ENCODE results near the gene DRC3. TPM values are rescaled to one million over a fixed set of nuclear protein-coding genes. Genes with fewer than 3 reads are reported as not detected.

The DRC3 gene
- total RNA-seq, 1 donor from 2014 or later = 1.7 TPM

DNA sequence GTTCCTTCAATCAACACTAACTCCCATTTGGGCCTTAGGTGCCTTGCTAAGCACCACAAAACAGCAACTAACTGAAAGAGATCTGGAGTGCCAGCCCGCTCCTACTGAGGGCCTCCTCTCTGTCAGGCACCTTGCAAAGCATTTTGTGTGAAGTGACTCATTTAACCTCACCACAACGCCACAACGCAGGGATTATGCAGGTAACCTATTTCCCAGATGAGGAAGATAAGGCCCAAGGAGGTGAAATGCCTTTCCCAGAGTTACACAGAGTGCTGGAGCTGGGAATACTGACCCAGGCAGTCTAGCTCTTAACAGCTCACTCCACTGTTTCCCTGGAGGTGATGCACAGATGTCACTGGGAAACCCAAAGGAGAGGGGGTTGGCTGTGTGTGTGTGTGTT, 32.8 kb downstream of the DRC3 start:
- no peak for DNase-seq
- Histone ChIP-seq H3K27me3 (ENCODE audit: low read depth) (no peaks in the 10 kb centered on the region), H3K27ac (replicated peaks) (peak overlapping the region; percentile 67), H3K4me3 (no peak overlapping the region), H3K9me3 (replicated peaks) (no peaks in the 10 kb centered on the region), H3K36me3 (peaks cover 3% of the 10 kb centered on the region), H3K4me1 (peaks cover 38% of the 10 kb centered on the region)
- TF ChIP-seq, protein P1, sequence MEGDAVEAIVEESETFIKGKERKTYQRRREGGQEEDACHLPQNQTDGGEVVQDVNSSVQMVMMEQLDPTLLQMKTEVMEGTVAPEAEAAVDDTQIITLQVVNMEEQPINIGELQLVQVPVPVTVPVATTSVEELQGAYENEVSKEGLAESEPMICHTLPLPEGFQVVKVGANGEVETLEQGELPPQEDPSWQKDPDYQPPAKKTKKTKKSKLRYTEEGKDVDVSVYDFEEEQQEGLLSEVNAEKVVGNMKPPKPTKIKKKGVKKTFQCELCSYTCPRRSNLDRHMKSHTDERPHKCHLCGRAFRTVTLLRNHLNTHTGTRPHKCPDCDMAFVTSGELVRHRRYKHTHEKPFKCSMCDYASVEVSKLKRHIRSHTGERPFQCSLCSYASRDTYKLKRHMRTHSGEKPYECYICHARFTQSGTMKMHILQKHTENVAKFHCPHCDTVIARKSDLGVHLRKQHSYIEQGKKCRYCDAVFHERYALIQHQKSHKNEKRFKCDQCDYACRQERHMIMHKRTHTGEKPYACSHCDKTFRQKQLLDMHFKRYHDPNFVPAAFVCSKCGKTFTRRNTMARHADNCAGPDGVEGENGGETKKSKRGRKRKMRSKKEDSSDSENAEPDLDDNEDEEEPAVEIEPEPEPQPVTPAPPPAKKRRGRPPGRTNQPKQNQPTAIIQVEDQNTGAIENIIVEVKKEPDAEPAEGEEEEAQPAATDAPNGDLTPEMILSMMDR (IDR thresholded peaks at IDR 0.05; ENCODE audit: borderline replicate concordance) = no peak
- intact Hi-C loops (cut with micrococcal nuclease) = no loop called here

DNA sequence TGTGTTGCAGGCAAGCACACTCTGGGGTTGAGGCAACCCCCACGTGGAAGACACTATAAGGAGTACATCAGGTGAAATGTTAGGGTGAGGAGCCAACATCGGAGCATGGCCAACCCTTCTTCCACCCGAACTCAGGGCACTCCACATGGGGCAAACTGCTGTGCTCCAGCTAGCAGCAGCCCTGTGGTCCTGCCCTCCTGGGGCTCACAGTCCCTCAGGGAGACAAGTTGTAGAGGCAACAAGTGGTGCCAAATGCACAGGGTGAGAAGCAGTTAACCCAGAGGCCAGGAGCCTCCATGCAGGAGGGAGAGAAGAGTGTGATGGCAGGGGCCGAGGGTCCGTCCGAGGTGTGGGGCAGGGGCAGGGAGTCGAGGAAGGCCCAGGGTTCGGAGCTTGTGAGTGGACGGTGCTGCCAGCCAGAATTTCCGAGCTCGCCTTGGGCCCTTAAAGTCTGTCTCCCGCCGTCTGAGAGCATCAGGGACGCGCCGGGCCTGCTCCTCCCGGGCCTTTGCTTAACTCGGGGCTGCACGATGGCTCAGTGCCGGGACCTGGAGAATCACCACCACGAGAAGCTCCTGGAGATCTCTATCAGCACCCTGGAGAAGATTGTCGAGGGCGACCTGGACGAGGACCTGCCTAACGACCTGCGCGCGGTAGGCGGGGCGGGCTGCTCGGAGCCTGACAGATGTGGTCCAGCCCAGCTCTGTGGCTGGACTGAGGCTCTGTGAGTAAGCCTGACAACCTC, 34.0 kb downstream of the DRC3 start:
- H3K4me1 ChIP-seq = peaks cover 38% of the 10 kb centered on the region
- TF ChIP-seq, protein P1 (IDR thresholded peaks at IDR 0.05; ENCODE audit: borderline replicate concordance) = no peak
- DNase-seq = no peak
- peaks cover 6% of the 10 kb centered on the region for H3K36me3 ChIP-seq
- intact Hi-C loops (cut with micrococcal nuclease) = no loop called here
- no peaks in the 10 kb centered on the region for H3K9me3 ChIP-seq (replicated peaks)
- H3K27me3 ChIP-seq (ENCODE audit: low read depth) = no peaks in the 10 kb centered on the region
- no peak overlapping the region for H3K27ac ChIP-seq (replicated peaks)
- no peak overlapping the region for H3K4me3 ChIP-seq

DNA sequence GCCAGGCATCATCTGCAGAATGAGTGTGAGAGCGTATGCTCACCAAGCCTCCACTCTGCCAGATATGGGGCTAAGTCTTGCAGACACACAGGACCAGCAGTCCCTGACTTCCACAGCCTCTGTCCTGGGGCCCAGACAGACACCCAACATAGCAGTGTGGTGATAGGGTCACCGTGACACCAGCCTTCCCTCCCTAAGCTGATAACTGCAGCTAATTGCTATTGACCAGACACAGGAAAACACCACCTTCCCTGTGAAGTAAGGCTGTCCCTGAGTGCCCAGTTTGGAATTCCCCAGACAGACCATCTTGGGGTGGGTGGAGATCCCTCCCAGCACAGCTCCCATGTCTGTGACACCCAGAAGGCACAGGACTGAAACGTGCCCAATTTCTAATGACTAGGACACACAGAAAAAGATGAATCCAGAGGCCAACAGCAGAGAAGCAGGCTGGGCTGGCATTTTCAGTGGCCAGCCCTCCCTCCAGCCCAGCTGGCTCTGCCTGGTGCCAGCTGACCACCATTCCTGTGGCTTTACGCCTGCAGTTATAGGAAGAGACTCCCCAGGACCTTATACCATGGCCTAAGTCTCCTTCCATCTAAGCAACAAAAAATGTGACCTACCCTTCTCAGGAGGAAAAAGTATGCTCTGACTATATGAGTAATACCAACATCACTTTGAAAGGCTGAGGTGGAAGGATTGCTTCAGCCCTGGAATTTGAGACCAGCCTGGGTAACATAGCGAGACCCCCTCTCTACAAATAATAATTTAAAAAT, 36.0 kb downstream of the DRC3 start:
- TF ChIP-seq, protein P1 (IDR thresholded peaks at IDR 0.05; ENCODE audit: borderline replicate concordance) = no peak
- intact Hi-C loops (cut with micrococcal nuclease) = no loop called here
- peak overlapping the region; percentile 38 for H3K27ac ChIP-seq (replicated peaks)
- peaks cover 38% of the 10 kb centered on the region for H3K4me1 ChIP-seq
- no peak for DNase-seq
- no peaks in the 10 kb centered on the region for H3K9me3 ChIP-seq (replicated peaks)
- H3K27me3 ChIP-seq (ENCODE audit: low read depth) = no peaks in the 10 kb centered on the region
- H3K36me3 ChIP-seq = peaks cover 6% of the 10 kb centered on the region
- H3K4me3 ChIP-seq = no peak overlapping the region

DNA sequence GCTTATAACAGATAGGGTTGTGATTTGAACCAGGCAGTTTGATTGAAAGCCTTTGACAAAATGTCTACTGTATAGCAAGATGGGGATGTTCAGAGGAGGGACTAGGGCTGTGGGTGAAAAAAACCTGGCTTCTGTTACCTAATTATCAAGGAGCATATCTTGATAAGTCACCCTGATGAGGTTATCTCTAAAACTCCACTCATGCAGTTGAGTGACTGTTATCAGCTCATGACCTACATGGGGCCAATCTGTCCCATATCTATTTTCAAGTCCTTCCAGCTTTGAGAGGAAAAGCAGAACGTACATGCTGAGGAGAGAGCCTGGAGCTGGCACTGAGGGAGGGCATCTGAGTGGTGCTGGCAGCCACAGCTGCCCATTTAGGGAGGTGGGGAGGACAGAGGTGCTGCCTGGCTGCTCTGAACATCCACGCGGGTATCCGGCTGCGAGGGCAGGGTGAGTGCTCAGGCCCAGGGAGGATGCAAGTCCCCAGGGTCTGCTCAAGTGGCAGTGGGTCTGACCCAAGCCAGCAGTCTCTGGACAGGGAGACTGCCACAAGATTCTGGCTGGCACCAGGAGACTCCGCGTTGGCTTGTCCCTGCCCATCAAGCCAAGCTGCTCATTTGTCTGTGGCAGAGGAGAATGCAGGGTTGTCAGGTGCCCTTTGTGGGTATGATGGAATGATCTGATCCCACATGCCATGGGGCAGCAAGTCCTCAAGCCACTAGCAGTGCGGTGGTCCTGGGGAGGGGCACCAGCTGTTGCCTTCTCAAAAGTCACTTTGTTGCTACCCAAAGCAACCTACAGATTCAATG, 37.2 kb downstream of the DRC3 start:
- no peaks in the 10 kb centered on the region for H3K9me3 ChIP-seq (replicated peaks)
- peaks cover 6% of the 10 kb centered on the region for H3K36me3 ChIP-seq
- peak overlapping the region; percentile 38 for H3K27ac ChIP-seq (replicated peaks)
- DNase-seq = peak; percentile 52
- peaks cover 30% of the 10 kb centered on the region for H3K4me1 ChIP-seq
- intact Hi-C loops (cut with micrococcal nuclease) = no loop called here
- no peaks in the 10 kb centered on the region for H3K27me3 ChIP-seq (ENCODE audit: low read depth)
- H3K4me3 ChIP-seq = no peak overlapping the region
- TF ChIP-seq, protein P1 (IDR thresholded peaks at IDR 0.05; ENCODE audit: borderline replicate concordance) = no peak

DNA sequence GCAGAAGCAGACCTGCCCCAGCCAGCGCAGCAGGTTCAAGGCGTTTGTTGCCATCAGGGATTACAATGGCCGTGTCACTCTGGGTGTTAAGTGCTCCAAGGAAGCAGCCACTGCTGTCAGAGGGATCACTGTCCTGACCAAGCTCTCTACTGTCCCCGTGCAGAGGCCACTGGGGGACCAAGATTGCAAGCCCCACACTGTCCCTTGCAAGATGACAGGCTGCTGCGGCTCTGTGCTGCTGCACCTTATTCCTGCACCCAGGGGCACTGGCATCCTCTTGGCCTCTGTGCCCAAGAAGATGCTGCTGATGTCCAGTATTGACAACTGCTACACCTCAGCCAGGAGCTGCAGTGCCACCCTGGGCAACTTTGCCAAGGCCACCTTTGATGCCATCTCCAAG, 38.6 kb downstream of the DRC3 start:
- intact Hi-C loops (cut with micrococcal nuclease) = no loop called here
- DNase-seq = no peak
- H3K4me3 ChIP-seq = no peak overlapping the region
- TF ChIP-seq, protein P1 (IDR thresholded peaks at IDR 0.05; ENCODE audit: borderline replicate concordance) = no peak
- H3K27ac ChIP-seq (replicated peaks) = no peak overlapping the region
- H3K4me1 ChIP-seq = peaks cover 21% of the 10 kb centered on the region
- no peaks in the 10 kb centered on the region for H3K9me3 ChIP-seq (replicated peaks)
- H3K27me3 ChIP-seq (ENCODE audit: low read depth) = no peaks in the 10 kb centered on the region
- peaks cover 19% of the 10 kb centered on the region for H3K36me3 ChIP-seq

All from left ventricle myocardium inferior (tissue), 1 donor.